Lower leg skin (tissue), 4 donors: ENCODE data around the gene AIRE. TPM values are rescaled to one million over a fixed set of nuclear protein-coding genes. Genes with fewer than 3 reads are reported as not detected.

Experiments
- DNase-seq, 2 donors: peaks; one replicate each; pipeline ENCODE4 v3.0.0-alpha.2; 2019; ENCODE audit warnings: low spot score in 2 of 2
- H3K4me3 ChIP-seq: fragments of 200-600 bp; sonication (generic); 2 replicates; pipeline ENCODE4 v1.5.1; 2017; ENCODE audit warnings: mild to moderate bottlenecking, low read depth; ENCODE audit not compliant: poor library complexity, severe bottlenecking
- POLR2A ChIP-seq, 2 donors: fragments of 450-650 bp; IDR thresholded peaks; one replicate each; pipeline ENCODE4 v1.6.1; 2016 to 2017; ENCODE audit warnings: antibody characterized with exemption in 2 of 2, mild to moderate bottlenecking in 1 of 2, moderate library complexity in 1 of 2
- WGBS, 2 donors: methylation state at CpG; one replicate each; pipeline ENCODE4 v1.1.5; 2018; 5-methylcytosine and 5-hydroxymethylcytosine counted together
- intact Hi-C: fragments of 100-400 bp; cut with DNase I; formaldehyde crosslinking; loops from one replicate; pipeline ENCODE4 v1.15.0; 2023; ENCODE audit warnings: low total_unique reads
- total RNA-seq, 4 donors: library from RNA; depleted of rRNA; stranded (reverse); fragments of >200 nt; gene quantifications; one replicate each; pipeline ENCODE4 v1.1.0, GENCODE V29; 2016
- TF ChIP-seq, protein P1 (sequence below), 3 donors: fragments of 450-650 bp; IDR thresholded peaks; one replicate each; pipeline ENCODE4 v1.5.1; 2016; ENCODE audit warnings: antibody characterized with exemption in 3 of 3, mild to moderate bottlenecking in 3 of 3, moderate library complexity in 2 of 3

AIRE gene
- total RNA-seq, 4 donors from 2014 or later: 0.12 to 0.21 (median 0.19) TPM; not detected in 1

DNA sequence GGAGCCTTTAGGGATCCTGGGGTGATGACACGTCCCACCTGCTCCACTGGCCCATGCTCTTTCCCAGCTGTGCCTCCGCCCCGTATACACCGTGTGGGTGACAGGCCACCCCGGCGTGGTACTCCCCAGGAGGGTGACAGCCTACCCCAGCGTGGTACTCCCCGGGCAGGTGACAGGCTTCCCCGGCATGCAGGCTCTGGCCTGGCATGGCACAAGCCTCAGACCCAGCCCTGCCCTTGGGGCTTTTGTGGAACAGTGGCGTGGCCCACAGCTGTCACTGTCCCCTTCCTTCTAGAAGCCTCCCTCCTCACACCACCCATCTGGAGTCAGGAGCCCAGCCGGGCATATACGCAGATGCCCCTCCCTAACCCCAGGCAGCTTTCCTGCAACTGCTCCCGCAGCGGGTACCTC, 9.5 kb downstream of the AIRE start:
- intact Hi-C loops: no loop called here
- WGBS, 2 donors: 47 to 52% methylated on average over 14 of the region's 14 CpGs

DNA sequence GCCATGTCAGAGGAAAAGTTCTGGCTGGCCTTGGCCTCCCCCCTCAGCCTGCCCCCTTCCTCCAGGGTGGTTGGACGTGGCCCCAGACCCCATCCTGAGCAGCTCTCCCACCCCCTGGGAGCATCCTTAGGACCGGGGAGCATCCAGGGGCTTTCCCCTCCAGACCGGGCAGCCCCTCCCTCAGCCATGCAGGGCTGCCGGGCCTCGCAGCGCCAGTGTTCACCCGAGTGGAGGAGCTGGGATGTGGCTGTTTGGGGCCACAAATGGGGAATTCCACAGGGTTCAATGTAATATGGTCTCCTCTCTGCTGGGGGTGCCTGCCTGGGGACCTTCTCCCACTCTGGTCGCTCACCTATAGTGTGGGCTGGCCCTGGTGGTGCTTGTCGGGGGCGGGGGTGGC, 10.0 kb downstream of the AIRE start:
- WGBS, 2 donors: 76 to 85% methylated on average over 10 of the region's 10 CpGs
- no peak overlapping the region for H3K4me3 ChIP-seq
- intact Hi-C loops: no loop called here
- DNase-seq: no peak
- TF ChIP-seq POLR2A (IDR thresholded peaks at IDR 0.05): no peak
- TF ChIP-seq, protein P1, sequence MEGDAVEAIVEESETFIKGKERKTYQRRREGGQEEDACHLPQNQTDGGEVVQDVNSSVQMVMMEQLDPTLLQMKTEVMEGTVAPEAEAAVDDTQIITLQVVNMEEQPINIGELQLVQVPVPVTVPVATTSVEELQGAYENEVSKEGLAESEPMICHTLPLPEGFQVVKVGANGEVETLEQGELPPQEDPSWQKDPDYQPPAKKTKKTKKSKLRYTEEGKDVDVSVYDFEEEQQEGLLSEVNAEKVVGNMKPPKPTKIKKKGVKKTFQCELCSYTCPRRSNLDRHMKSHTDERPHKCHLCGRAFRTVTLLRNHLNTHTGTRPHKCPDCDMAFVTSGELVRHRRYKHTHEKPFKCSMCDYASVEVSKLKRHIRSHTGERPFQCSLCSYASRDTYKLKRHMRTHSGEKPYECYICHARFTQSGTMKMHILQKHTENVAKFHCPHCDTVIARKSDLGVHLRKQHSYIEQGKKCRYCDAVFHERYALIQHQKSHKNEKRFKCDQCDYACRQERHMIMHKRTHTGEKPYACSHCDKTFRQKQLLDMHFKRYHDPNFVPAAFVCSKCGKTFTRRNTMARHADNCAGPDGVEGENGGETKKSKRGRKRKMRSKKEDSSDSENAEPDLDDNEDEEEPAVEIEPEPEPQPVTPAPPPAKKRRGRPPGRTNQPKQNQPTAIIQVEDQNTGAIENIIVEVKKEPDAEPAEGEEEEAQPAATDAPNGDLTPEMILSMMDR (IDR thresholded peaks at IDR 0.05): no peak

More for the DNA sequence above, 9.5 kb downstream of the AIRE start:
- TF ChIP-seq, protein P1 (IDR thresholded peaks at IDR 0.05): no peak
- no peak for TF ChIP-seq POLR2A (IDR thresholded peaks at IDR 0.05)
- no peak overlapping the region for H3K4me3 ChIP-seq
- no peak for DNase-seq

GRCh38 chr21:44296103-44296519, 10.4 kb downstream of the AIRE start:
- intact Hi-C loops: no loop called here
- TF ChIP-seq, protein P1 (IDR thresholded peaks at IDR 0.05): no peak
- TF ChIP-seq POLR2A (IDR thresholded peaks at IDR 0.05): no peak
- no peak overlapping the region for H3K4me3 ChIP-seq
- no peak for DNase-seq
- 82 to 88% methylated on average over 9 of the region's 12 CpGs for WGBS, 2 donors

DNA sequence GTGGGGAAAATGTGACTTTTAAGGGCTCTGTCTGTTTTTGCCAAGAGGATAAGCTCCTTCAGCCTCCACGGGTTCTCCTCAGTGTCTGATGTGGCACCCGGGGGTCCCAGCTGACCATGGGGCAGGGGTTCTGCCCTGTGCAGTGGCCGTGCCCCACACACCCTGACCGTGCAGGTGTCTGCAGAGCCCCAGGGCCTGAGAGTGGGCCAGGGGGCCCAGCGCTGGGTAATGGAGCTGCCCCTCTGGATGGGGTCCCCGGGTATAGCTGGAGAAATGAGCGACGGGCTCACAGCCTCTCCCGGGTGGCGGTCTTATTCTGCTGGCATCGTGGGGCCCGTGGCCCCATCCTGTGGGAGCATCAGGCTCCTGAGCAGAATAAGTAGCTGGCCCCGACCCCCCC, 11.2 kb downstream of the AIRE start:
- DNase-seq: no peak
- no peak overlapping the region for H3K4me3 ChIP-seq
- 62 to 68% methylated on average over 2 to 7 of the region's 13 CpGs for WGBS, 2 donors
- TF ChIP-seq, protein P1 (IDR thresholded peaks at IDR 0.05): no peak
- TF ChIP-seq POLR2A (IDR thresholded peaks at IDR 0.05): no peak
- intact Hi-C loops: no loop called here

GRCh38 chr21:44297525-44298290, 12.0 kb downstream of the AIRE start:
- DNase-seq: peak; percentile 88 to 98
- no peak for TF ChIP-seq POLR2A (IDR thresholded peaks at IDR 0.05)
- TF ChIP-seq, protein P1 (IDR thresholded peaks at IDR 0.05): peak in 1 of 3 donors; percentile 48
- no peak overlapping the region for H3K4me3 ChIP-seq
- 20 to 27% methylated on average over 20 of the region's 22 CpGs for WGBS, 2 donors
- intact Hi-C loops: no loop called here
